Suprapubic skin (tissue), 4 donors: ENCODE results near the gene CHRM3. TPM values are rescaled to one million over a fixed set of nuclear protein-coding genes. Genes with fewer than 3 reads are reported as not detected.
A peak's percentile ranks its signal among the peaks of the same experiment; 100 is the strongest.

Experiments
- DNase-seq, 2 donors: peaks; one replicate each; pipeline ENCODE4 v3.0.0-alpha.2; 2019; ENCODE audit warnings: low spot score in 2 of 2
- H3K27ac ChIP-seq: fragments of 200-600 bp; sonication (generic); one replicate; pipeline ENCODE4 v1.5.1; 2019
- H3K27me3 ChIP-seq: fragments of 200-600 bp; sonication (generic); one replicate; pipeline ENCODE4 v1.5.1; 2019
- H3K36me3 ChIP-seq: fragments of 200-600 bp; sonication (generic); one replicate; pipeline ENCODE4 v1.5.1; 2019
- H3K4me1 ChIP-seq: fragments of 200-600 bp; sonication (generic); one replicate; pipeline ENCODE4 v1.5.1; 2019
- H3K4me3 ChIP-seq: fragments of 200-600 bp; sonication (generic); one replicate; pipeline ENCODE4 v1.5.1; 2019; ENCODE audit warnings: mild to moderate bottlenecking
- H3K9me3 ChIP-seq: fragments of 200-600 bp; sonication (generic); one replicate; pipeline ENCODE4 v1.5.1; 2019
- EP300 ChIP-seq: sonication (generic); formaldehyde crosslinking; IDR thresholded peaks from one replicate; pipeline ENCODE4 v1.6.1; 2017; ENCODE audit warnings: antibody characterized with exemption
- POLR2A ChIP-seq, 2 donors: fragments of 450-650 bp; IDR thresholded peaks; one replicate each; pipeline ENCODE4 v1.6.1; 2017; ENCODE audit warnings: antibody characterized with exemption in 2 of 2, mild to moderate bottlenecking in 2 of 2, moderate library complexity in 2 of 2
- POLR2AphosphoS5 ChIP-seq, 3 donors: sonication (generic); formaldehyde crosslinking; IDR thresholded peaks; one replicate each; pipeline ENCODE4 v1.6.1; 2017; ENCODE audit warnings: antibody characterized with exemption in 3 of 3
- WGBS: methylation state at CpG from one replicate; pipeline ENCODE4 v1.1.5; 2018; 5-methylcytosine and 5-hydroxymethylcytosine counted together
- total RNA-seq, 4 donors: library from RNA; depleted of rRNA; stranded (reverse); fragments of >200 nt; gene quantifications; one replicate each; pipeline ENCODE4 v1.1.0, GENCODE V29; 2016
- TF ChIP-seq, protein P1 (sequence below), 2 donors: fragments of 200-600 bp in 1 of 2; fragments of 450-650 bp in 1 of 2; sonication (generic) in 1 of 2; IDR thresholded peaks; one replicate each; pipeline ENCODE4 v1.5.1; 2016 to 2019; ENCODE audit warnings: antibody characterized with exemption in 2 of 2, mild to moderate bottlenecking in 1 of 2, moderate library complexity in 1 of 2

CHRM3 gene
- 10 to 100 TPM in 1 of 4 donors, 1 to 10 TPM in 3; 3.7 to 15.8 (median 9.2) TPM for total RNA-seq

DNA sequence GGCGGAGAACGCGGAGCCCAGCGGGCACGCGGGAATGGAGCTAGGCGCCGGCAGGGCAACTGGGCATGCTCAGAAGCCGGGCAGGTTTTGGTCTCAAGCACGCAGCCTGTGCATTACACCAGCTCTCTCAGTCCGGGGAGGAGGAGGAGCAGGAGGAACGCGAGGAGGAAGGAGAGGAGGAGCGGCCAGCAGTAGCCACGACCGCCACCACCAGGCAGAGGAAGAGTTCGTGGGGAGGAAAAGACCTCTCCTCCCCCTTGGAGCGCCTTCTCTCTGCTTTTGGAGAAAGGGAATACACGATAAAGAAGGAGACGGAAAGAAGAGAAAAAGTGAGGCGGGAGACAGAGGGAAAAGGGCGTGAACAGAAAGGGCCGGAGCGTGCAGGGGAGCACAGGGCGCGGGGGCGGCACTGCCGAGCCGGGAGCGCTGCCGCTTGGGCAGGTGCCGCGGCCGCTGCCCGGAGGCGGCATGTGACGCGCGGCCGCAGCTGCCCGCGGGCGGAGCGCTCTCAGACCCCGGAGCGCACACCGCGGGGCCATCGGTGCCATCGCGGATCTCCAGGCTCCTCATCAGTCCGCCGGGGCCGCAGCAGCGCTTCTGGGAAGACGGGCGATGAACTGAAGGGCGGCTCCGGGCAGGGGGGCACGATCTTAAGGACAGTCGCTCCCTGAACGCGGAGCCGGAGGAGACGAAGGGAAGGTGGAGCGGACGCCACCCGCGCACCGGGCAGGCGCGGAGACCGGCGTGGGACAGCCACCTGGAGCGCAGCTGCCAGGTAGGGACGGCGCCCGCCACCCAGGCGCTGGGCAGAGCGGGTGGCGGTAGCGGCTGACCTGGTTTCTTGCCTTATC is at the start of gene CHRM3:
Gene CHRM3 (plus strand): TSS at position 116 of the 851 bp plus-strand sequence. CDS start 520,884 bp downstream, outside the sequence.
- TF ChIP-seq, protein P1, sequence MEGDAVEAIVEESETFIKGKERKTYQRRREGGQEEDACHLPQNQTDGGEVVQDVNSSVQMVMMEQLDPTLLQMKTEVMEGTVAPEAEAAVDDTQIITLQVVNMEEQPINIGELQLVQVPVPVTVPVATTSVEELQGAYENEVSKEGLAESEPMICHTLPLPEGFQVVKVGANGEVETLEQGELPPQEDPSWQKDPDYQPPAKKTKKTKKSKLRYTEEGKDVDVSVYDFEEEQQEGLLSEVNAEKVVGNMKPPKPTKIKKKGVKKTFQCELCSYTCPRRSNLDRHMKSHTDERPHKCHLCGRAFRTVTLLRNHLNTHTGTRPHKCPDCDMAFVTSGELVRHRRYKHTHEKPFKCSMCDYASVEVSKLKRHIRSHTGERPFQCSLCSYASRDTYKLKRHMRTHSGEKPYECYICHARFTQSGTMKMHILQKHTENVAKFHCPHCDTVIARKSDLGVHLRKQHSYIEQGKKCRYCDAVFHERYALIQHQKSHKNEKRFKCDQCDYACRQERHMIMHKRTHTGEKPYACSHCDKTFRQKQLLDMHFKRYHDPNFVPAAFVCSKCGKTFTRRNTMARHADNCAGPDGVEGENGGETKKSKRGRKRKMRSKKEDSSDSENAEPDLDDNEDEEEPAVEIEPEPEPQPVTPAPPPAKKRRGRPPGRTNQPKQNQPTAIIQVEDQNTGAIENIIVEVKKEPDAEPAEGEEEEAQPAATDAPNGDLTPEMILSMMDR (IDR thresholded peaks at IDR 0.05): no peak
- TF ChIP-seq POLR2AphosphoS5 (IDR thresholded peaks at IDR 0.05): no peak
- no peak for TF ChIP-seq EP300
- no peak for TF ChIP-seq POLR2A (IDR thresholded peaks at IDR 0.05)
- Histone ChIP-seq H3K36me3 (no peaks in the 10 kb centered on the region), H3K9me3 (no peaks in the 10 kb centered on the region), H3K27me3 (peaks cover 44% of the 10 kb centered on the region), H3K4me3 (peak within 1 kb of the TSS; percentile 49), H3K27ac (peak within 1 kb of the TSS; percentile 50), H3K4me1 (peaks cover 23% of the 10 kb centered on the region)
- under 1% methylated on average over 66 of the region's 82 CpGs for WGBS
- no peak for DNase-seq

DNA sequence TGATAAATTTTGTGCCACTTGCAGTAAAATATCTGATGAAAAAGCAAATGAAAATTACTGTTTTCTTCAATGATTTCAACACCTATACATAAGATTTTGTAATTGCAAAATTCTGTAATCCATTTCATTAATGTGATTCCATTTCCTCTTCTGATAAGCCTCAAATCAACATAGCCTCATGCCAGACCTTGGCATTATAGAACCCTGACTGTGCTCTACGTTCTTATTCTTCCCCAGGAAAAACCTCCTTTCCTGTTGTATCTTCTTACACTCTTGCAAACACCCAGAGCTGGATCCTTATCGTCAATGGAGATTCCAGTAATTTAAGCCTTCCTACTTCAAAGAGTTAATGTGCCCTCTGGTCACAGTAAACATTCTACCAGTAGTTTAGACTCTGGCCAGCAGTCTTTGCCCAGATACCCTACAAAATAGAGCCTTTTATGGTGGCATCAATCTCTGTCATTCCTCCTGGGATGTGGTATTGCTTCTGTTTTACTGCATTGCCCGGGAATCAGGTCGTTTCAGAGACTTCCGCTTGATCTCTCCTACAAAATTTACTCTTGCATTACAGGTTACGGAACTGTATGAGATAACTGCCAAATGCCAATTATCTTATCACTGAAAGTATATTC is 48.5 kb upstream of the CHRM3 start:
- Histone ChIP-seq H3K4me3 (no peak overlapping the region), H3K4me1 (no peaks in the 10 kb centered on the region), H3K36me3 (no peaks in the 10 kb centered on the region), H3K27ac (no peak overlapping the region), H3K27me3 (no peaks in the 10 kb centered on the region), H3K9me3 (no peaks in the 10 kb centered on the region)
- DNase-seq: no peak
- WGBS: 39% methylated on average over 6 of the region's 6 CpGs
- TF ChIP-seq, protein P1 (IDR thresholded peaks at IDR 0.05): no peak
- TF ChIP-seq POLR2AphosphoS5 (IDR thresholded peaks at IDR 0.05) (no peak), EP300 (no peak), POLR2A (IDR thresholded peaks at IDR 0.05) (no peak)

DNA sequence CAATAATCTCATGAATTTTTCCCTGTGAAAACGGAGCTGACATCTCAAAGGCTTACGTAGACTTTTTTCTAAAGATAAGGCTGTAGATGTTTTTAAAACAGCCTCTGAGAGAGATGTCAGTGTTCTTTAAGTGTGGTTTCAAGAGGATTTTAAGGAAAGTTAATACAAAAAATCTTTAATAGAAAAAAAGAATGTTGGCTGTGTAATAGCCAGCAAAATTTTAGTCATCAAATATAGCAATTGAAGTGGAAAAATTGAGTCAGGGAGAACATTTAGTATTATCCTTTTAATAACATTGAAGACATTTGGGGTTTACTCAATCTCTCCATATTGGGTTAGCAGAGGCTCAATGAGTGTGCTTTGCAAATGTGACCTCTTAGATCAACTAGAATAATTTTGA is 38.6 kb upstream of the CHRM3 start:
- Histone ChIP-seq H3K27me3 (no peaks in the 10 kb centered on the region), H3K27ac (no peak overlapping the region), H3K4me3 (no peak overlapping the region), H3K36me3 (no peaks in the 10 kb centered on the region), H3K9me3 (no peaks in the 10 kb centered on the region), H3K4me1 (no peaks in the 10 kb centered on the region)
- 71% methylated on average over 2 of the region's 2 CpGs for WGBS
- no peak for DNase-seq
- TF ChIP-seq POLR2AphosphoS5 (IDR thresholded peaks at IDR 0.05) (no peak), POLR2A (IDR thresholded peaks at IDR 0.05) (no peak), EP300 (no peak)
- TF ChIP-seq, protein P1 (IDR thresholded peaks at IDR 0.05): no peak

DNA sequence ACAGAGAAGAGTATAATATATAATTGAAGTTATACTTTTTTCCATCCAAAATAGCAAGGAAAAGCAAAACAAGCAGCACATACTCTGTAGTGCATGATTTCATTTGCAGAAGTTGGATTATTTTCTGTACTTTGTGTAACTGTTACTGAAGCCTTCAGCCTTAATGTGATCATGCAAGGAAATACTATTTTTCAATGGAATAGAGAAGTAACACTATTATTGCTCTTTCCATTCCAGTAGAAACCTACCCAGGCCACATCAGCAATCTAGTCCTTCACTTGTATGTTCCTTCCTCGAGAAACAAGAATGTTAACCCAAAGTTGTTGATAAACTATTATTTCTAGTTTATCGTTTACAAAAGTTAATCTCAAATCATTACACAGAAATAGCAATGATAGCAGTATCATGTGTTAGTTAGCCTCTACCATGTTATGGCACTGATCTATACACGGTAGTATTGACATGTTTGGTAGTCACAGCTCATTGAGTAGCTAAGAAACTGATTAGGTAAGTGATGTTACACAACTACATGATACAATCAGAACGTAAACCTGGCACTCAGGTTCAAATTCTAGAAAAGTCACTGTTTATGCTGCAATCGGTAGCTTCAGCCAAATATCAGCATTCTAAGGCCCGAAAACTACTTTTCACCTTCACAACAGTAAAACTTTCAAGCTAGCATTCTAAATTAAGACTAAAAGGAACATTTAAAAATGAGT is 37.6 kb upstream of the CHRM3 start:
- Histone ChIP-seq H3K4me3 (no peak overlapping the region), H3K4me1 (no peaks in the 10 kb centered on the region), H3K27me3 (no peaks in the 10 kb centered on the region), H3K27ac (no peak overlapping the region), H3K36me3 (no peaks in the 10 kb centered on the region), H3K9me3 (no peaks in the 10 kb centered on the region)
- no peak for DNase-seq
- 89% methylated on average over 6 of the region's 6 CpGs for WGBS
- TF ChIP-seq, protein P1 (IDR thresholded peaks at IDR 0.05): no peak
- TF ChIP-seq POLR2A (IDR thresholded peaks at IDR 0.05) (no peak), POLR2AphosphoS5 (IDR thresholded peaks at IDR 0.05) (no peak), EP300 (no peak)
